Aortic smooth muscle cell (primary cell): ENCODE data around the gene MFAP3L. TPM values are rescaled to one million over a fixed set of nuclear protein-coding genes. Genes with fewer than 3 reads are reported as not detected.

ENCODE experiments used
- total RNA-seq: library from RNA; depleted of rRNA; stranded (reverse); fragments of >200 nt; gene quantifications from 2 replicates; pipeline ENCODE4 v1.2.3, GENCODE V29; 2014

Gene MFAP3L
- 0.44 and 0.79 TPM in 2 replicates for total RNA-seq

DNA sequence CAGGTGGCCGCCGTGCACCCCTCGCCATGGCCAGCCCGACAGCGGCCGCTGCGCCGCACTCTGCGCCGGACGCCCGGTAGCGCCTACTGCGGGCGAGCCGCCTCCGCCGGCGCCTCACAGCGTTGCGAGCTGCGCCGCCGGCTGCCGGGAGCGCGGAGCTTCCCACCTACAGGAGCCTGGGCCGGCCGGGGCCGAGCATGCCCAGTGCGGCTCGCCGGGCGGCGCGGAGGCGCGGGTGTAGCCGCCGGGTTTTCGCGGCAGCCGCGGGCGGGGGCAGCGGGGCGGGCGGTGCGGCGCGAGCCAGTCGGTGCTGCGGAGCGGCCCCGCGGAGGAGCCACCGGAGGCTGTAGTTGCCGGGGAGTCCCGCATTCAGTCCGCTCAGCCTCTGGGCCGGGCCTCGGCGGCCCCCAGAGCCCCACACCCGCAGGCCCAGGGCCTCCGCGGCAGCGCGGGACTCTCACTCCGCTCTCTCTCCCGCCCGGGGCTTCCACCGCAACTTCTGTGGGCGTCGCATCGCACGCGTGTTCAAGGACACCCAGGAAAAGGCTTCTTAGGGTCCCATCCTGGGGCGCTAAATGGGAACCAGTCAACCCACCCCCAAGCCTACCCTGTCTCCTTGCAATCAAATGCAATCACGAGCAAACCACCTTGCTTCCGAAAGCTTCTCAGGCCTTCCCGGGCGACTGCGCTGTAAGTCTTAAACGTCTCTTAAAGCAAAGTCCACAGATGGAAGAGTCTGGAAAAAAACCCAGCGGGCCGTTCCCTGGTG, at the start of gene MFAP3L:
Gene MFAP3L (minus strand): TSS at position 143 of the 769 bp plus-strand sequence. CDS start 20,518 bp downstream, outside the sequence.

Other genes starting within 250 kb of the MFAP3L start
- 2.7 and 3.3 TPM in 2 replicates for gene AADAT, start 63.6 kb upstream of the MFAP3L start, total RNA-seq